HEK293 (cell line): ENCODE measurements around the gene ABAT.

Source experiments
- PRDM1 ChIP-seq: fragments of 450-650 bp; formaldehyde crosslinking; IDR thresholded peaks from 2 replicates; pipeline ENCODE4; 2016; ENCODE audit warnings: missing biosample characterization, missing genetic modification characterization
- ZIC2 ChIP-seq: fragments of 450-650 bp; formaldehyde crosslinking; IDR thresholded peaks from 2 replicates; pipeline ENCODE4 v1.5.1; 2016; ENCODE audit warnings: missing biosample characterization, missing genetic modification characterization
- ZNF121 ChIP-seq: fragments of 450-650 bp; formaldehyde crosslinking; IDR thresholded peaks from 2 replicates; pipeline ENCODE4 v1.5.1; 2016; ENCODE audit warnings: missing biosample characterization, missing genetic modification characterization
- ZNF211 ChIP-seq: fragments of 450-650 bp; formaldehyde crosslinking; IDR thresholded peaks from 2 replicates; pipeline ENCODE4 v1.5.1; 2016; ENCODE audit warnings: low read depth, missing biosample characterization, missing genetic modification characterization
- ZNF23 ChIP-seq: fragments of 450-650 bp; formaldehyde crosslinking; IDR thresholded peaks from 2 replicates; pipeline ENCODE4 v1.5.1; 2016; ENCODE audit warnings: missing biosample characterization, missing genetic modification characterization, borderline replicate concordance
- ZNF558 ChIP-seq: fragments of 450-650 bp; formaldehyde crosslinking; IDR thresholded peaks from 2 replicates; pipeline ENCODE4 v1.5.1; 2016; ENCODE audit warnings: missing biosample characterization, missing genetic modification characterization
- ZNF785 ChIP-seq: fragments of 450-650 bp; formaldehyde crosslinking; IDR thresholded peaks from 2 replicates; pipeline ENCODE4 v1.5.1; 2016; ENCODE audit warnings: missing biosample characterization, missing genetic modification characterization
- TF ChIP-seq, protein P1 (sequence below): fragments of 450-650 bp; formaldehyde crosslinking; IDR thresholded peaks from 2 replicates; pipeline ENCODE4 v1.5.1; 2016; ENCODE audit warnings: missing biosample characterization, missing genetic modification characterization
- TF ChIP-seq, protein P2 (sequence below): fragments of 450-650 bp; IDR thresholded peaks from 2 replicates; pipeline ENCODE4 v1.5.1; 2018; ENCODE audit warnings: missing biosample characterization, mild to moderate bottlenecking, missing genetic modification characterization

DNA sequence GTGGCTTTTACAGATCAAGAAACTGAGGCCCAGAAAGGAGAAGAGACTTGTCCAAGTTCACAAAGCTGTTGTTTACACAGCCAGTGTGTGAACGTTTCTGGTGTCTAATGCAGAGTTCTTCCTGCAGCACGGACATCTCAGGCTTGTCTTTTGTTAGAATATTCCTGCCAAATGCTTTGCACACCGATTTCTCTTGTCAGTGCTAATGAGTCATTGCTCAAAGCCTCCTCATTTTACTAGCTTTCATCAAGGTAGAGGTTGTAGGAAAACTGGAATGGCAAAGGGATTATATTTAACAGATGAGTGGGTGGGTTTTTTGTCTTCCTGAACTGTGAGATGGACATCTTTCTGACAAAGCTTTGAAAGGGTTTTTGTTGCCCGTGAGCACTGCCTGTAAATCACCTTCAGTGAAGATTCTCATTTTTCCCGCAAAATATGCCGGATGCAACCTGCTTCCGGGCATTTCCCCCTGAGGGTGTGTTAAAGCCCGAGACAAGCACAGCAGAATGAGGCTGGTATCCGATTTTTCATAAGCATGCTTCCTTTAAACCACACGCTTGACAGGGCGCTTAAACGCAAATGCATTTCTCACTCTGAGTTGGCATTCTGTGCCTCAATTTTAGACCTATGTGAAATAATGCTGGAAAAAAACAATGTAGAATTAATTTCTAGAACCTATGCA, 137.9 kb downstream of the ABAT start:
- TF ChIP-seq ZNF23 (no peak), ZNF121 (tag by site-specific recombination) (no peak), PRDM1 (tag by site-specific recombination) (no peak), ZIC2 (tag by site-specific recombination) (no peak), ZNF785 (no peak), ZNF558 (tag by site-specific recombination) (no peak), ZNF211 (tag by site-specific recombination) (no peak)
- TF ChIP-seq, protein P1, sequence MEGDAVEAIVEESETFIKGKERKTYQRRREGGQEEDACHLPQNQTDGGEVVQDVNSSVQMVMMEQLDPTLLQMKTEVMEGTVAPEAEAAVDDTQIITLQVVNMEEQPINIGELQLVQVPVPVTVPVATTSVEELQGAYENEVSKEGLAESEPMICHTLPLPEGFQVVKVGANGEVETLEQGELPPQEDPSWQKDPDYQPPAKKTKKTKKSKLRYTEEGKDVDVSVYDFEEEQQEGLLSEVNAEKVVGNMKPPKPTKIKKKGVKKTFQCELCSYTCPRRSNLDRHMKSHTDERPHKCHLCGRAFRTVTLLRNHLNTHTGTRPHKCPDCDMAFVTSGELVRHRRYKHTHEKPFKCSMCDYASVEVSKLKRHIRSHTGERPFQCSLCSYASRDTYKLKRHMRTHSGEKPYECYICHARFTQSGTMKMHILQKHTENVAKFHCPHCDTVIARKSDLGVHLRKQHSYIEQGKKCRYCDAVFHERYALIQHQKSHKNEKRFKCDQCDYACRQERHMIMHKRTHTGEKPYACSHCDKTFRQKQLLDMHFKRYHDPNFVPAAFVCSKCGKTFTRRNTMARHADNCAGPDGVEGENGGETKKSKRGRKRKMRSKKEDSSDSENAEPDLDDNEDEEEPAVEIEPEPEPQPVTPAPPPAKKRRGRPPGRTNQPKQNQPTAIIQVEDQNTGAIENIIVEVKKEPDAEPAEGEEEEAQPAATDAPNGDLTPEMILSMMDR, result no peak
- TF ChIP-seq, protein P2, sequence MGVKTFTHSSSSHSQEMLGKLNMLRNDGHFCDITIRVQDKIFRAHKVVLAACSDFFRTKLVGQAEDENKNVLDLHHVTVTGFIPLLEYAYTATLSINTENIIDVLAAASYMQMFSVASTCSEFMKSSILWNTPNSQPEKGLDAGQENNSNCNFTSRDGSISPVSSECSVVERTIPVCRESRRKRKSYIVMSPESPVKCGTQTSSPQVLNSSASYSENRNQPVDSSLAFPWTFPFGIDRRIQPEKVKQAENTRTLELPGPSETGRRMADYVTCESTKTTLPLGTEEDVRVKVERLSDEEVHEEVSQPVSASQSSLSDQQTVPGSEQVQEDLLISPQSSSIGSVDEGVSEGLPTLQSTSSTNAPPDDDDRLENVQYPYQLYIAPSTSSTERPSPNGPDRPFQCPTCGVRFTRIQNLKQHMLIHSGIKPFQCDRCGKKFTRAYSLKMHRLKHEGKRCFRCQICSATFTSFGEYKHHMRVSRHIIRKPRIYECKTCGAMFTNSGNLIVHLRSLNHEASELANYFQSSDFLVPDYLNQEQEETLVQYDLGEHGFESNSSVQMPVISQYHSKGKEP, result no peak
